Stimulated activated CD4-positive, alpha-beta T cell treated with anti-CD3 and anti-CD28 coated beads, Interleukin-4, amount 100 ng/mL, for 24 hours (primary cell): Measurements from ENCODE around the gene LSAMP.
A peak's percentile ranks its signal among the peaks of the same experiment; 100 is the strongest.
"Not testable (repeated sequence)": the region's sequence is repeated elsewhere in the genome, so short reads cannot be mapped to it uniquely, and the experiment has no call there.

ENCODE experiments used
- DNase-seq: peaks from one replicate; pipeline ENCODE4 v3.0.0-alpha.2; 2020

Gene LSAMP

GRCh38 chr3:115823083-115823482, 622.2 kb downstream of the LSAMP start:
- DNase-seq = no peak

GRCh38 chr3:115822579-115822978, 622.7 kb downstream of the LSAMP start:
- DNase-seq = no peak

- DNase-seq = peak; percentile 63
Measured at GRCh38 chr3:115819785-115820384, 625.4 kb downstream of the LSAMP start.

GRCh38 chr3:115814778-115815380, 630.4 kb downstream of the LSAMP start:
- DNase-seq = peak; percentile 76

GRCh38 chr3:115814006-115814405, 631.3 kb downstream of the LSAMP start:
- DNase-seq = no peak

GRCh38 chr3:115808816-115809215, 636.5 kb downstream of the LSAMP start:
- DNase-seq = no peak

- no peak for DNase-seq
Measured at GRCh38 chr3:115808244-115808643, 637.0 kb downstream of the LSAMP start.

GRCh38 chr3:115806501-115806900, 638.8 kb downstream of the LSAMP start:
- no peak for DNase-seq

GRCh38 chr3:115805520-115805919, 639.8 kb downstream of the LSAMP start:
- no peak for DNase-seq

- no peak for DNase-seq
Measured at GRCh38 chr3:115804713-115805119, 640.6 kb downstream of the LSAMP start.

- DNase-seq = no peak
Measured at GRCh38 chr3:115804200-115804599, 641.1 kb downstream of the LSAMP start.

- no peak for DNase-seq
Measured at GRCh38 chr3:115803661-115804060, 641.6 kb downstream of the LSAMP start.

- no peak for DNase-seq
Measured at GRCh38 chr3:115800489-115801075, 644.7 kb downstream of the LSAMP start.

GRCh38 chr3:115800065-115800464, 645.2 kb downstream of the LSAMP start:
- not testable (repeated sequence) for DNase-seq

GRCh38 chr3:115792206-115792955, 652.9 kb downstream of the LSAMP start:
- DNase-seq = peak; percentile 26

- DNase-seq = not testable (repeated sequence)
Measured at GRCh38 chr3:115791271-115792153, 653.8 kb downstream of the LSAMP start.

- peak; percentile 68 for DNase-seq
Measured at GRCh38 chr3:115790759-115791158, 654.5 kb downstream of the LSAMP start.

GRCh38 chr3:115789481-115789880, 655.8 kb downstream of the LSAMP start:
- no peak for DNase-seq

GRCh38 chr3:115788921-115789470, 656.3 kb downstream of the LSAMP start:
- DNase-seq = no peak

GRCh38 chr3:115787818-115788217, 657.5 kb downstream of the LSAMP start:
- DNase-seq = no peak

GRCh38 chr3:115785782-115786181, 659.5 kb downstream of the LSAMP start:
- DNase-seq = no peak
